H1 (cell line): Measurements from ENCODE around the gene PPP1R1B. TPM values are rescaled to one million over a fixed set of nuclear protein-coding genes. Genes with fewer than 3 reads are reported as not detected.

Source experiments
- CTCF ChIA-PET: fragments of 300-600 bp; sonication (Branson Sonifier 250); formaldehyde crosslinking; loops from one replicate; lab custom pipeline; 2021; ENCODE audit not compliant: partially characterized antibody; lab: Charles Lee
- POLR2A ChIA-PET: fragments of 300-600 bp; sonication (Branson Sonifier 250); formaldehyde crosslinking; loops from one replicate; lab custom pipeline; 2021; ENCODE audit warnings: inconsistent platforms; ENCODE audit not compliant: partially characterized antibody; lab: Charles Lee
- DNase-seq, 2 experiments: peaks; one replicate each; pipeline versions ENCODE4 v3.0.0 to v3.0.0-alpha.2; 2010 to 2022; ENCODE audit warnings: low spot score in 2 of 2, low read depth in 1 of 2, mixed read lengths in 1 of 2
- FAIRE-seq: peaks from 2 replicates; lab custom pipeline; 2011; peaks lifted over from hg19 to GRCh38; lab: Jason Lieb, UNC
- H2AFZ ChIP-seq: 2 replicates; pipeline ENCODE4 v1.8.1; 2012; ENCODE audit warnings: low read length, inconsistent platforms
- H2AK5ac ChIP-seq: 2 replicates; pipeline ENCODE4 v1.6.1; 2013; ENCODE audit warnings: low read depth, low read length
- H2BK120ac ChIP-seq: replicated peaks from 2 replicates; pipeline ENCODE3; 2013; ENCODE audit warnings: low read depth, low read length, inconsistent platforms
- H2BK12ac ChIP-seq: 2 replicates; pipeline ENCODE4 v1.6.1; 2013; ENCODE audit warnings: low read depth, low read length
- H2BK15ac ChIP-seq: 2 replicates; pipeline ENCODE4 v1.6.1; 2013; ENCODE audit warnings: low read length
- H2BK20ac ChIP-seq: 2 replicates; pipeline ENCODE4 v1.6.1; 2013; ENCODE audit warnings: low read length
- H2BK5ac ChIP-seq: 2 replicates; pipeline ENCODE4 v1.6.1; 2013; ENCODE audit warnings: low read depth, low read length
- H3K14ac ChIP-seq: 2 replicates; pipeline ENCODE4 v1.6.1; 2013; ENCODE audit warnings: inconsistent platforms; ENCODE audit not compliant: insufficient read length
- H3K18ac ChIP-seq: 2 replicates; pipeline ENCODE4 v1.6.1; 2013; ENCODE audit warnings: low read length; ENCODE audit errors: extremely low read depth
- H3K23ac ChIP-seq: 2 replicates; pipeline ENCODE4 v1.6.1; 2013; ENCODE audit warnings: inconsistent platforms; ENCODE audit not compliant: insufficient read length
- H3K23me2 ChIP-seq: 2 replicates; pipeline ENCODE4 v1.6.1; 2013; ENCODE audit warnings: low read depth, low read length
- H3K27ac ChIP-seq: 2 replicates; pipeline ENCODE4 v1.6.1; 2011; ENCODE audit warnings: low read depth, low read length, inconsistent platforms
- H3K27me3 ChIP-seq, 4 experiments: replicated peaks in 1 of 4; 1 replicate in 1 of 4; 2 replicates in 3 of 4; pipeline versions ENCODE4 v1.6.1 to v1.8.1; 2011 to 2013; ENCODE audit warnings: low read length in 3 of 4, mild to moderate bottlenecking in 3 of 4, inconsistent platforms in 2 of 4, mixed read lengths in 2 of 4, moderate library complexity in 1 of 4; ENCODE audit not compliant: control insufficient read depth in 3 of 4, insufficient read depth in 3 of 4; ENCODE audit errors: extremely low read depth in 1 of 4
- H3K36me3 ChIP-seq, 4 experiments: 2 replicates each; pipeline versions ENCODE4 v1.6.1 to v1.8.1; 2011 to 2013; ENCODE audit warnings: mild to moderate bottlenecking in 4 of 4, low read length in 3 of 4, moderate library complexity in 2 of 4, control low read depth in 1 of 4, inconsistent platforms in 1 of 4; ENCODE audit not compliant: insufficient read depth in 4 of 4, control insufficient read depth in 2 of 4
- H3K4ac ChIP-seq: replicated peaks from 2 replicates; pipeline ENCODE3; 2013; ENCODE audit warnings: low read length, low read depth, mixed read lengths, inconsistent platforms; ENCODE audit not compliant: insufficient read length
- H3K4me1 ChIP-seq, 4 experiments: replicated peaks in 1 of 4; 1 replicate in 1 of 4; 2 replicates in 3 of 4; pipeline versions ENCODE4 v1.6.1 to v1.8.1; 2011 to 2013; ENCODE audit warnings: low read length in 3 of 4, inconsistent platforms in 2 of 4, mixed read lengths in 1 of 4; ENCODE audit not compliant: insufficient read depth in 4 of 4, control insufficient read depth in 3 of 4
- H3K4me2 ChIP-seq, 2 experiments: 2 replicates each; pipeline versions ENCODE4 v1.6.1 to v1.8.1; 2011 to 2013; ENCODE audit warnings: low read depth in 2 of 2, low read length in 2 of 2, control low read depth in 1 of 2, inconsistent platforms in 1 of 2, mild to moderate bottlenecking in 1 of 2; ENCODE audit not compliant: insufficient read depth in 1 of 2
- H3K4me3 ChIP-seq, 4 experiments: fragments of 200-600, 300-600 bp in 1 of 4; sonication (generic), shearing (Covaris generic), sonication (Bioruptor Twin) in 1 of 4; 2 replicates each; pipeline versions ENCODE4 v1.5.1 to v1.8.1; 2011 to 2016; ENCODE audit warnings: low read length in 4 of 4, low read depth in 3 of 4, control low read depth in 2 of 4, inconsistent platforms in 2 of 4, mild to moderate bottlenecking in 2 of 4, mixed read lengths in 1 of 4, moderate library complexity in 1 of 4; ENCODE audit not compliant: insufficient read depth in 2 of 4; ENCODE audit errors: extremely low read depth in 1 of 4
- H3K56ac ChIP-seq: replicated peaks from 2 replicates; pipeline ENCODE3; 2013; ENCODE audit warnings: low read depth, mild to moderate bottlenecking, mixed read lengths, low read length, inconsistent platforms; ENCODE audit not compliant: insufficient read length
- H3K79me1 ChIP-seq: 2 replicates; pipeline ENCODE4 v1.6.1; 2013; ENCODE audit warnings: low read depth, low read length, control low read depth
- H3K79me2 ChIP-seq, 2 experiments: 2 replicates each; pipeline versions ENCODE4 v1.6.1 to v1.8.1; 2012 to 2013; ENCODE audit warnings: low read length in 2 of 2, mild to moderate bottlenecking in 2 of 2, inconsistent platforms in 1 of 2; ENCODE audit not compliant: insufficient read depth in 2 of 2, control insufficient read depth in 1 of 2
- H3K9ac ChIP-seq, 4 experiments: replicated peaks in 1 of 4; 1 replicate in 1 of 4; 2 replicates in 3 of 4; pipeline versions ENCODE4 v1.6.1 to v1.8.1; 2011 to 2013; ENCODE audit warnings: low read depth in 3 of 4, low read length in 3 of 4, control low read depth in 2 of 4, mild to moderate bottlenecking in 2 of 4, moderate library complexity in 2 of 4, inconsistent platforms in 1 of 4; ENCODE audit errors: extremely low read depth in 1 of 4
- H3K9me3 ChIP-seq, 2 experiments: 2 replicates each; pipeline versions ENCODE4 v1.6.1 to v1.8.1; 2012 to 2013; ENCODE audit warnings: mild to moderate bottlenecking in 2 of 2, moderate library complexity in 2 of 2, control low read depth in 1 of 2, inconsistent platforms in 1 of 2, low read depth in 1 of 2, low read length in 1 of 2, mixed read lengths in 1 of 2; ENCODE audit not compliant: insufficient read depth in 2 of 2
- H4K20me1 ChIP-seq, 2 experiments: replicated peaks in 1 of 2; 2 replicates each; pipeline versions ENCODE3 to v1.8.1; 2011 to 2013; ENCODE audit warnings: inconsistent platforms in 2 of 2, low read length in 2 of 2, mild to moderate bottlenecking in 1 of 2; ENCODE audit not compliant: insufficient read depth in 2 of 2, control insufficient read depth in 1 of 2
- H4K5ac ChIP-seq: 2 replicates; pipeline ENCODE4 v1.6.1; 2013; ENCODE audit warnings: low read length, low read depth, mixed read lengths, inconsistent platforms; ENCODE audit not compliant: insufficient read length
- H4K8ac ChIP-seq: 2 replicates; pipeline ENCODE4 v1.8.0; 2013; ENCODE audit warnings: mild to moderate bottlenecking, moderate library complexity, low read length, inconsistent platforms; ENCODE audit not compliant: insufficient read depth; ENCODE audit errors: extremely low read depth
- H4K91ac ChIP-seq: replicated peaks from 2 replicates; pipeline ENCODE3; 2013; ENCODE audit warnings: low read length, mixed read lengths, inconsistent platforms; ENCODE audit not compliant: insufficient read length
- CEBPB ChIP-seq: IDR thresholded peaks from 2 replicates; pipeline ENCODE4 v1.6.1; 2012; ENCODE audit warnings: low read depth, low read length
- CTBP2 ChIP-seq: IDR thresholded peaks from 2 replicates; pipeline ENCODE4 v1.7.0; 2011; ENCODE audit warnings: borderline replicate concordance, mild to moderate bottlenecking, moderate library complexity, mixed read lengths, low read length; ENCODE audit not compliant: insufficient read depth, insufficient read length
- CTCF ChIP-seq, 3 experiments: IDR thresholded peaks; 1 replicate in 2 of 3; 2 replicates in 1 of 3; pipeline versions ENCODE4 v1.5.1 to v1.6.1; 2011; ENCODE audit warnings: low read length in 3 of 3, mild to moderate bottlenecking in 3 of 3, inconsistent platforms in 2 of 3, low read depth in 1 of 3, moderate library complexity in 1 of 3; ENCODE audit not compliant: insufficient read depth in 1 of 3; ENCODE audit errors: control extremely low read depth in 1 of 3
- EZH2 ChIP-seq: fragments of 200-600 bp; sonication (generic); IDR thresholded peaks from 2 replicates; pipeline ENCODE4 v1.7.1; 2012; ENCODE audit warnings: low read depth, mild to moderate bottlenecking, moderate library complexity, low read length, inconsistent platforms; ENCODE audit not compliant: severe bottlenecking
- GABPA ChIP-seq: IDR thresholded peaks from 2 replicates; pipeline ENCODE4 v1.6.1; 2011; ENCODE audit warnings: mild to moderate bottlenecking, low read length, moderate library complexity, borderline replicate concordance; ENCODE audit not compliant: insufficient read depth
- RNF2 ChIP-seq: fragments of 200-900, 300-1000 bp; sonication (generic); IDR thresholded peaks from 2 replicates; pipeline ENCODE4 v1.7.1; 2016; ENCODE audit warnings: borderline replicate concordance, low read depth, mild to moderate bottlenecking, antibody characterized with exemption, low read length; ENCODE audit not compliant: poor library complexity, severe bottlenecking; ENCODE audit errors: missing control alignments
- SUZ12 ChIP-seq: fragments of 200-600 bp; sonication (generic); IDR thresholded peaks from 2 replicates; pipeline ENCODE4 v1.6.1; 2012; ENCODE audit warnings: mild to moderate bottlenecking, inconsistent platforms, low read length, moderate library complexity, mixed read lengths
- WGBS, 2 experiments: shearing (Covaris generic) in 1 of 2; methylation state at CpG; one replicate each; pipeline versions ENCODE4 v1.1.6 to v1.1.7; 2013 to 2015; ENCODE audit warnings: low lambda C conversion rate in 2 of 2, mixed read lengths in 2 of 2, inconsistent platforms in 1 of 2, low coverage in 1 of 2, missing lambda C conversion rate in 1 of 2; ENCODE audit not compliant: insufficient replicate concordance in 2 of 2, insufficient coverage in 1 of 2, insufficient read length in 1 of 2; ENCODE audit errors: extremely low coverage in 1 of 2, missing lambda C conversion rate in 1 of 2; 5-methylcytosine and 5-hydroxymethylcytosine counted together
- polyA plus RNA-seq, 7 experiments: library from polyadenylated mRNA; depleted of rRNA in 3 of 7; stranded (reverse) in 5 of 7; unstranded in 2 of 7; fragments of >200 nt in 5 of 7; fragments of 200-250 nt in 2 of 7; gene quantifications; 1 replicate in 5 of 7; 2 replicates in 1 of 7; 4 replicates in 1 of 7; pipeline versions ENCODE4 v1.2.1 to v1.2.3, GENCODE V29; 2011 to 2013; ENCODE audit warnings: missing spikeins in 2 of 7, mixed read lengths in 2 of 7
- total RNA-seq: library from RNA; stranded (reverse); fragmentation: NEBNext Ultra II Directional; extraction: Animal tissue kit (Norgen Biotek cat#: 25700); gene quantifications from 2 replicates; pipeline ENCODE4 v1.2.1, GENCODE V29; 2021

Gene PPP1R1B
- total and polyA plus RNA-seq, 2 of the 8 experiments (the other 6 are each of a cell fraction or from before 2014, with no cell fraction given) = 10.7 to 22.3 TPM

DNA sequence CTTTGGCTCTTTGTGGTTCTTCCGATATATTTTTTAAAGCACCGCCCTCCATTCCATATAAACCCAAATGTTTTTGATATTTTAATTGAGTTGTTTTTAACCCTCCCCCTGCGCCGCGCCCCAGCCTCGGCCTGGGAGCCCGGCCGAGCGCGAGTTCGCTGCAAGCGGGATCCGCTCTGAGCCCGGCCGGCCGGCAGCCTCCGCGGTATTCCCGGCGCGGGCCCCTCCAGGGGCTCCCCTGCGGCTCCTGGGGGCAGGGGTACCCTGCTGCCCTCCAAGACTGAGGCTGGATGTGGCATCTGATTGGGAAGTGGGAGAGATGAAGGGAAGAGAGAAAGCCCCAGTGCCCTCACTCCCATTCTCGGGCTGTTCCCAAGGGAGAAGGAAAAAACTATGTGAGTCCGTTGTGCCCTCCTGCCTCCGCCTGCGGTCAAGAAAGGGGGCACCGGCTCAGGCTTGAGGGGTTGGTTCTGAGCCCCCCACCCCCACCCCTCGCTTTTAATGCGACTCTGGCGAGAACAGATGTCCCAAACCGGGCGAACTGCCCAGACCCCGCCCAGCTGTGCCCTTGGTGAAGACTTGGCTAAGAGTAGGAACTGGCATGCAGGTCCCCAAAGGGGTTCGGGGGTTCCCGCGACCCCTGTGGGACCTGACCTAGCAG is 27.6 kb upstream of the PPP1R1B start:
- Histone ChIP-seq H4K5ac (no peak overlapping the region), H2BK5ac (no peak overlapping the region), H2BK12ac (peak overlapping the region; percentile 96; the same call in 1 of the 2 replicates), H3K14ac (no peak overlapping the region), H3K27ac (no peak overlapping the region), H3K56ac (no peak overlapping the region), H4K20me1 (peaks cover 6 to 21% of the 10 kb centered on the region in 2 experiments), H3K4me1 (peaks cover 5 to 48% (median 32%) of the 10 kb centered on the region in 4 experiments), H2AFZ (no peak overlapping the region), H4K8ac (no peak overlapping the region), H3K23ac (no peak overlapping the region), H2BK15ac (0 out of 2 replicates have a peak overlapping the region, but pooled peaks have one; percentile 81), H4K91ac (no peak overlapping the region), H3K18ac (peak overlapping the region; percentile 32), H2BK20ac (no peak overlapping the region), H3K36me3 (peaks cover 0 to 2% (median 0%) of the 10 kb centered on the region in 4 experiments; a peak in 1 of 8 replicates), H3K4me3 (peak overlapping the region in 2 of 4 experiments; percentile 14 to 30; a peak in 3 of 8 replicates), H3K79me1 (no peaks in the 10 kb centered on the region), H3K79me2 (no peaks in the 10 kb centered on the region), H3K4ac (no peak overlapping the region), H3K4me2 (peak overlapping the region; percentile 32 to 68; a peak in 3 of 4 replicates), H3K9ac (no peak overlapping the region), H3K27me3 (peaks cover 83 to 100% (median 98%) of the 10 kb centered on the region in 4 experiments), H2AK5ac (no peak overlapping the region), H3K9me3 (no peaks in the 10 kb centered on the region), H3K23me2 (peaks cover 2% of the 10 kb centered on the region; the same call in 1 of the 2 replicates), H2BK120ac (no peak overlapping the region)
- CTCF ChIA-PET = interaction anchor here (0.6 to 10.7 kb wide), 13 partner anchors 12 to 396 kb away, joined by 3 to 140 read pairs (median 6); partner anchors contain the start of gene PPP1R1B
- 2% methylated on average over 28 of the region's 36 CpGs; no CpG with 5 or more reads in 1 of the 2 experiments for WGBS, 2 experiments
- POLR2A ChIA-PET = interaction anchor here (0.6 to 2.4 kb wide), 6 partner anchors 7 to 71 kb away, joined by 3 to 15 read pairs (median 3); no protein-coding TSS in a partner anchor
- DNase-seq (peak in 1 of 2 experiments; percentile 73), FAIRE-seq (no peak)
- TF ChIP-seq CTCF (IDR thresholded peaks at IDR 0.05; ENCODE audit: control extremely low read depth in 1 of 3, insufficient read depth in 1 of 3, low read depth in 1 of 3, low read length in 3 of 3) = no peak
- TF ChIP-seq GABPA = 0 out of 2 replicates have a peak, but pooled peaks have one; percentile 57
- TF ChIP-seq EZH2 = peak; percentile 98
- TF ChIP-seq SUZ12 = peak; percentile 95; the same call in 1 of the 2 replicates
- no peak for TF ChIP-seq CEBPB
- TF ChIP-seq RNF2 = peak; percentile 94
- TF ChIP-seq CTBP2 = peak; percentile 77
